NCI-H1417 treated with DMSO at 0.1 percent for 48 hours (cell line): ENCODE results near the gene CAPRIN1.
"Not testable (repeated sequence)": the region's sequence is repeated elsewhere in the genome, so short reads cannot be mapped to it uniquely, and the experiment has no call there.

Experiments used
- DNase-seq: peaks from one replicate; lab custom pipeline; 2025; lab: John Stamatoyannopoulos, UW

The CAPRIN1 gene

GRCh38 chr11:34091825-34092224, 40.3 kb downstream of the CAPRIN1 start:
- no peak for DNase-seq

GRCh38 chr11:34094900-34095299, 43.4 kb downstream of the CAPRIN1 start:
- not testable (repeated sequence) for DNase-seq

- no peak for DNase-seq
Measured at GRCh38 chr11:34098813-34099212, 47.3 kb downstream of the CAPRIN1 start.

- DNase-seq, result no peak
Measured at GRCh38 chr11:34104680-34105078, 53.1 kb downstream of the CAPRIN1 start.

- peak; percentile 91 for DNase-seq
Measured at GRCh38 chr11:34105079-34105956, 53.8 kb downstream of the CAPRIN1 start, which contains the start of gene NAT10. TSS of gene NAT10 (plus strand) at chr11:34105629. CDS start at chr11:34108226, 2,597 bp downstream.

- DNase-seq, result no peak
Measured at GRCh38 chr11:34105957-34106504, 54.5 kb downstream of the CAPRIN1 start.

GRCh38 chr11:34111722-34112270, 60.3 kb downstream of the CAPRIN1 start:
- DNase-seq, result no peak

GRCh38 chr11:34114014-34114413, 62.5 kb downstream of the CAPRIN1 start:
- no peak for DNase-seq

GRCh38 chr11:34114471-34114870, 62.9 kb downstream of the CAPRIN1 start:
- DNase-seq, result no peak

GRCh38 chr11:34120651-34121050, 69.1 kb downstream of the CAPRIN1 start:
- no peak for DNase-seq

- no peak for DNase-seq
Measured at GRCh38 chr11:34124885-34125668, 73.5 kb downstream of the CAPRIN1 start.

- DNase-seq, result no peak
Measured at GRCh38 chr11:34126959-34127848, 75.7 kb downstream of the CAPRIN1 start.

GRCh38 chr11:34128824-34129223, 77.3 kb downstream of the CAPRIN1 start:
- DNase-seq, result no peak

- no peak for DNase-seq
Measured at GRCh38 chr11:34132261-34132965, 80.9 kb downstream of the CAPRIN1 start.

GRCh38 chr11:34134765-34135164, 83.2 kb downstream of the CAPRIN1 start:
- DNase-seq, result no peak

GRCh38 chr11:34135439-34135838, 83.9 kb downstream of the CAPRIN1 start:
- no peak for DNase-seq

- DNase-seq, result no peak
Measured at GRCh38 chr11:34136420-34136819, 84.9 kb downstream of the CAPRIN1 start.

- DNase-seq, result no peak
Measured at GRCh38 chr11:34139346-34139745, 87.8 kb downstream of the CAPRIN1 start.

- no peak for DNase-seq
Measured at GRCh38 chr11:34140149-34140548, 88.6 kb downstream of the CAPRIN1 start.

GRCh38 chr11:34143048-34143447, 91.5 kb downstream of the CAPRIN1 start:
- DNase-seq, result no peak

GRCh38 chr11:34145073-34145472, 93.5 kb downstream of the CAPRIN1 start:
- DNase-seq, result no peak
